ENCODE measurements around the gene CD96.

DNA sequence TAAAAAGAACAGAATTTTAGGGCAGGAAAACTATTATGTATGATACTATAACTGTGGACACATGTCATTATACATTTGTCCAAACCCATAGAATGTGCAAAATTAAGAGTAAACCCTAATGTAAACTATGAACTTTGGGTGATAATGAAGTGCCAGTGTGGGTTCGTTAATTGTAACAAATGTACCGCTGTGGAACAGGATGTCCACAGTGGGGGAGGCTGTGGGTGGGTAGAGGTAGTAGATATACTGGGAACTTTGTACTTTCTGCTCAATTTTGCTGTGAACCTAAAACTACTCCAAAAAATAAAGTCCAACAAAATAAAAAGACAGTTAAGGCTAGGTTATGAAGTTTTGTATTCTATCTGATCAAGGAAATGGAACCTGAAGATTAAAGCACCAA lies 24.8 kb downstream of the CD96 start:
- TF ChIP-seq POLR2A (IDR thresholded peaks at IDR 0.05) = no peak
- TF ChIP-seq, protein P1, sequence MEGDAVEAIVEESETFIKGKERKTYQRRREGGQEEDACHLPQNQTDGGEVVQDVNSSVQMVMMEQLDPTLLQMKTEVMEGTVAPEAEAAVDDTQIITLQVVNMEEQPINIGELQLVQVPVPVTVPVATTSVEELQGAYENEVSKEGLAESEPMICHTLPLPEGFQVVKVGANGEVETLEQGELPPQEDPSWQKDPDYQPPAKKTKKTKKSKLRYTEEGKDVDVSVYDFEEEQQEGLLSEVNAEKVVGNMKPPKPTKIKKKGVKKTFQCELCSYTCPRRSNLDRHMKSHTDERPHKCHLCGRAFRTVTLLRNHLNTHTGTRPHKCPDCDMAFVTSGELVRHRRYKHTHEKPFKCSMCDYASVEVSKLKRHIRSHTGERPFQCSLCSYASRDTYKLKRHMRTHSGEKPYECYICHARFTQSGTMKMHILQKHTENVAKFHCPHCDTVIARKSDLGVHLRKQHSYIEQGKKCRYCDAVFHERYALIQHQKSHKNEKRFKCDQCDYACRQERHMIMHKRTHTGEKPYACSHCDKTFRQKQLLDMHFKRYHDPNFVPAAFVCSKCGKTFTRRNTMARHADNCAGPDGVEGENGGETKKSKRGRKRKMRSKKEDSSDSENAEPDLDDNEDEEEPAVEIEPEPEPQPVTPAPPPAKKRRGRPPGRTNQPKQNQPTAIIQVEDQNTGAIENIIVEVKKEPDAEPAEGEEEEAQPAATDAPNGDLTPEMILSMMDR (IDR thresholded peaks at IDR 0.05) = no peak

Measured in right lobe of liver (tissue), 4 donors.